Glomerular visceral epithelial cell (primary cell): Measurements from ENCODE around the gene CREB3L1.

ENCODE experiments used
- DNase-seq: peaks from one replicate; pipeline ENCODE4 v3.0.0-alpha.2; 2016; ENCODE audit errors: extremely low spot score

Gene CREB3L1

DNA sequence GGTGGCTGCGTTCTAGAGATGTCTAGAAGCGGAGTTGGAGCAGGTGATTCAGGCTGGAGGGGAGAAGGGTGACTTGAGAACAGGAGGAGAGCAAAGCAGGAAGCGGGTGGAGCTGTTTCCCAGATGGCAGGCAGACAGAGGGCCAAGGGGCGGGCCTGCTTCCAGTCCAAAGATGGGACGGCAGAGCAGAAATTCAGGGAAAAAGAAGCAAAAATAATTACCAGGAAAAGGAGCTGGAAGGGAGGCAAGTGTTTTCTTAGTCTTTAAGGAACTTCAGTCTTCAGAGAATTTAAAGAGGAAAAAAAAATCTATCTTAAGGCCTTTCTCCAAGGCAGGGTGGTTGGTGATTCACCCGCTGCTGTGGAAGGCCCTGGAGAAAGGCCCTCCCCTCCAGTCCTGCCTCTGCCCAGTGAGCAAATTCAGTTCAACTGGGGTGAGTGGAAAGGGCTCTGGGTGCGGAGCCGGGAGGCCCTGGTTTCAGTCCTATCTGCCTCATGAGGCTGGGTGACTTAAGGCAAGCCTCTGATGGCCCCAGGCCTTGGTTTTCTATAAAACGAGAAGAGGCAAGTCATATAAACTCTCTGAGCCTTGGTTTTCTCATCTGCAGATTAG, 4.5 kb upstream of the CREB3L1 start:
- peak; percentile 43 for DNase-seq

DNA sequence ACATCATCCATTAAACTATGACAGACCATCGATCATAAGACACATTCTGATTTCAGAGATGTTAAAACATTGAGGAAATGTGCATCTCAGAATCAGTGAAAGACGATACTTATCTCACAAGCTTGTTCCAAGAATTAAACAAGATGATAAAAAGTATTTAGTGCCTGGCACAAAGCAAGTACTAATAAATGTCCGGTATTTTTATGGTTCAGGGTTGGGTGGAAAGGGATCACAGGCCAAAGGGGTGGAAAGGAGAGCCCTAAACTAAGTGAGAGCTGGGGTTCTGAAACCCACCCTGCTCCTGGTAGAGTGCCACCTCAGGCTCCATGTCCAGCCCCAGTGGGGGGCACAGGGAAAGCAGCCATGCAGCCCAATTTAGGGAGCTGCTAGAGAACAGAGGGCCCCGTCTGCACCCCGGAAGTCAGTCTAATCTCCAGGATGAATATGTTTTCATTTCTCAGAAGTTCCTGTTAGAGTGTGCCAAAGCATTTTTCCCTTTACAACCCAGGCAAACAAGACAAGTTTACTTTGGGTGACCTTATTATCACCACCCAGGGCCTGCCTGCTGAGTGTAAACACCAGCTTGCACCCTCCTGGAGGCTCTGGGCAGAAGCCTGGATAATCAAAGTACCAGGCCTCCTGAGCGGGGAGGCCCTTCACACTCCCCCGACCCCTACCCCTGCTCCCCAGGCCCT, 3.8 kb upstream of the CREB3L1 start:
- DNase-seq, result no peak

DNA sequence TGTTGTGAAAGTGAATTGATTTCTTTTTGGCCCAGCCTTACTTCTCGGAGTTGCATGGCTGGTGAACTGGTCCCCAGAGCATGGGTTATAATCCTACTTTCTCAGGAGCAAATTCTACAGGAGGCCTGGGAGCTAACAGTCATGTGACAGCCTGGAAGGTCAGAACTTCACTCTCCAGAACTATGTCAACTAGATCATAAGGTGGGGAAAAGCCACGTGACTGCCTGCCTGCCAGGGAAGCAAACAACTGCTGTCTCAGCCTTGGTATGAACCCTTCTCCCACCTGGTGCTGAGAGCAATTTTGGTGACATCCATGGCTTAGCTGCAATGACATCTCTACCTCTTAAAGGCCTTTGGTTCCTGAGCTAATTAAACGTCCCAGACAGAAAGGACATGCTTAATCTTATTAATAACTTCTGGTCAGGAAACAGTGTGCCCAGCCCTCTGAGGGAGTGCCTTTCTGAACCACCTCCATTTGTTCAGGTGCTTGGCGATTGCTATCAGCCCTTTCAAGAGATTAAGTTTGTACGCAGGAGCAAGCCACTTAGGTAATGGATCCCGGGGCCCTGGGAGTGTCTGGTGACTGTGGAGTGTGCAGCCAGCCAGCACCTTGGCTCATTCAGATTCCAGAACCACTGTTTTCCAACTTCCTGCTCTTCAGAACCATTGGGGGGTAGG, 1.4 kb upstream of the CREB3L1 start:
- DNase-seq, result no peak

DNA sequence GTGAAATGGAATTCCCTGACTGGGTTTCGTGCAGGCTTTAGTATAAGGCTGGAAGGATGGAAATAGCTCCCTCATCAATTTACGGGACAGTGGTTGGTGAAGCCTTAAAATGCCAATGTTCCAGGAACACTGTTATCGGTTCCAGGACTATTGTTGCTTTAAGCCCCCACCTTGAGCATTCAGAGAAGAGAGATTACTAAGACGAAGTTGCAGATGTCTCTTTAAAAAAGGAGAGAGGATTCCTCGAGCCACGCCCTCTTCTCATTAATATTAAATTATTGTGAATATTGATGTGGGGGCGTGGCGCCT, 195 bp upstream of the CREB3L1 start:
- DNase-seq, result peak; percentile 55

DNA sequence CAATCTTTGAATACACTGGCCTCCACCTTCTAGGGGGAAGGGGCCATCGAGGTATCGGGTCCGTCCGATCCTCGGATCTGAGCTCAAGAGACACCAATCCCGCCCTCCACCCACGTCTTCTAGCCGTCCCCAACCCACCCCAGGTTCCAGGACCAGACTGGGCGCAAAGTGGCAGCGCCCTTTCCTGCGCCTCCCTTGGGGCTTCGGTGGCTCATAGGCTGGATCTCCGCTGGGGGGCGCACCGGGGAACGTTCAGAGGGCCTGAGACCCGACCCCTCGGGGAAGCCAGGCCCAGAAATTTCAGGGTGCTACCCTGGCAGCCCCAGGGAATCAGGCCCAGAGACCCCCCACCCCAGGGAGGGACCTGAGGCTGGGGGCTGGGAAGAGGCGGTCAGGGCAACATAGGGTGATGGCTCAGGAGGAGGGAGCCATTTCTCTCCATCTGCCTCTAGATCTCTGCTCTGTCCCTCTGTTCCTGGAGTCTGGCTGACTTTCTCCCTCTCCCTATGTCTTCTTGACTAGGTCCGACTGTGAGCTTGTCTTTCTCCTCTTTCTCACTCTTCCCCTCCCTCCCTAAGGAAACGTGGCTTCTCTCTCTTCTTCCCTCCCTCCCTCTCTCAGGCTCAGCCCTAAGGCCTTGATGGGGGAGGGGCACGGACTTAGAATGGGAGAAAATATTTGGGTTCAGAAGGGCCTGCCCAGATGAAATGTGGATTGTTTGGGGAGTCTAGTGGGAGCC, 1.1 kb downstream of the CREB3L1 start:
- no peak for DNase-seq

GRCh38 chr11:46279126-46280099, 2.0 kb downstream of the CREB3L1 start:
- peak; percentile 40 for DNase-seq

- no peak for DNase-seq
Measured at GRCh38 chr11:46280706-46281105, 3.2 kb downstream of the CREB3L1 start.

- no peak for DNase-seq
Measured at GRCh38 chr11:46281371-46281831, 3.9 kb downstream of the CREB3L1 start.

- DNase-seq, result no peak
Measured at GRCh38 chr11:46285173-46285572, 7.7 kb downstream of the CREB3L1 start.

DNA sequence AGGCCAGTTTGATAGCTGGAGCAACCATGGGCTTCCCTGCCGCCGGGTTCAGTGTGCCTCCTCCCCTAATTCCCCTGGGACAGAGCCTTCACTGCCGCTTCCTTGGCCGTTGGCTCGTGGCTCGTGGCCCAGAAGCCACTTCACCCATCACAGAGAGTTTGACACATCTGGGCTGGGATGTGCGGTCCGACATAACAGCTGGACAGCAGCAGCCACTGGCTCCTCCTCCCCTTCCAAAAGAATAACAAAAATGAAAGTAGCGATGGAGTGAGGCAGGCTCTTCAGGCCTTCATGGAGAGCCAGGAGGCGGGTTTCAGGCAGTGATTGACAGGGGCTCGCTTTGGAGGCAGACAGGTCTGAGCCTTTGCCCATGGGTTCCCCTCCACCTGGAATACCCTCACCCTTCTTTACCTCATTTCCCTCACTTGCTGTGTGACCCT, 8.2 kb downstream of the CREB3L1 start:
- DNase-seq, result no peak

GRCh38 chr11:46286789-46287188, 9.3 kb downstream of the CREB3L1 start:
- no peak for DNase-seq

- DNase-seq, result no peak
Measured at GRCh38 chr11:46288451-46288850, 11.0 kb downstream of the CREB3L1 start.

DNA sequence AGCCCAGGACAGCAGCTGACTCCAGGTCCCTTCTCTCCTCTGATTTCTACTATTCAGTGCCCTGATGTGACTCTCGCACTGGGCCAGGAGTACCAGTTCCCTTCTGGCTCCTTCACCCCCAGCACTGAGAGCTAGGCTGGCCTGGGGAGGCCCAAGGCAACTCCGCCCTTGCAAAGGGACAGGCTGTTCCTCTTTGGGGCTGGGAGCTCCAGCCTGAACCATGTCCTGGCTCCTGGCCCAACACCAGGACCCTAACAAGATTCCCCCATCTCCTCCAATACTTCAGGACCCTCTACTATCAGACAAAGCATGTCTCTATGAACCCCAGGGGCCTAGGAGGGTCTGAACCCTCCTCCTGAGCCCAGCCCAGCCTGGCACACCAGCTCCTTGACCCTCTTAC, 12.5 kb downstream of the CREB3L1 start:
- DNase-seq, result no peak

DNA sequence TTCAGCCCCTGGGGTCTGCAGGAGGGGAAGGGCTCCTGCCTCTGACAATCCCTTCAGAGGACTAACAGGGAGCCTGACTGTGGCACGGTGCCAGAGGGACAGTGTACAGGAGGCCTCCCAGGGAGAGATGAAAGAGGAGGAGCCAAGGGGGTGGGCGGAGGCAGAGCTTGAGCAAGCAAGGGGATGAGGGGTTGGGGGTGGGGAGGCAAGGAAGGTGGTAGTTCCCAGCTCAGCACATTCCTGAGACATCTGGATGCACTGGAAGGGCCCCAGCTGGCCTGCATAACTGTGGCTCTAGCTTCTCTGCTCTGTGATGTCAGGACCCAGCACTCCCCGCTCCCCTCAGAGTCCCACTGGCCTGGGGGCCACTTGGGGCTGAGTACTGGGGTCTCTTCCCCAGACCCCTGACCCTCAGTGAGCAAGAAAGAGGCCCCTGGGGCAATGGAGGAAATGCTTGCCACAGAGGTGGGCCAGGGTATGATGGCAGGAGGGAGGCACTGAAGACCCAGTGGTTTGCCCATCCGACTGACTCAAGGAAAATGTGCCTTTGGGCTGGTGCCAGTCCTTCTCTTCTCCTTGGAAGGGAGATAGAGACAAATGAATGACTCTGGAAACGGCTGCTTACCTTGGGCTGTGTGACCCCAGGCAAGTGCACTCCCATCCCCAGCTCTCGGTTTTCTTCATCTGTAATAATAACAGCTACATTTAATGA, 13.3 kb downstream of the CREB3L1 start:
- peak; percentile 97 for DNase-seq

DNA sequence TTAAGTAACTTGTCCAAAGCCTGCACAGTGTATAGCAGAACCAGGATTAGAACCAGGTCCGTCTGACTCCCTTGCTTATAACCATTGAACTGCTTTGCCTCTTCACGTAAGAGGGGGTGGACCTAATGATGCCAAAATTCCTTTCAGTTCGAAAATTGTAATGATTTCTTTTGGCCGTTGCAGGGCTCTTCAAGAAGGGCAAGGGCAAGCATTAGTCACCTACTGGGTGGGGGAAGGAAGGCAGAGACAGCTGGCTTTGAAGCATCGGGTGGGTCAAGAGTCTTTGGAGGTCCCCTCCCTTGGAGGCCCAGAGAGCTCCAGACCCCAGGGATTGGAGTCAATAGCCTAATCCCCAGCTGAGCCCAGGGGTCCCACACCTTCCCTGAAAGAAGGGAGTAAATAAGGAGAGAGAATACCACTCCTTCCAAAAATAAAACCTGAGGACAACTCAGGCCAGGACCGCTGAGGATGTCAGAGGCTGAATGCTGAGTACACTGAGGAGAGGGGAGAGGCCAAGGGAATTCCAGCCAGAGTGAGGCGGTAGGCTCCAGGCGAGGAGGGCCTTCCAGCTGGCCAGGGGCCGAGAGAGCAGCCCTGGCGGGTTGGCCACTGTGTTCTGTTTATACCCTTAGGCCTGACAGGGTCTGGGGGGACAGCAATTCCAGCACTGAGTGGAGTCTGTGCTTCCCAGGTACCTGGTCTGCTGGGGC, 14.1 kb downstream of the CREB3L1 start:
- peak; percentile 62 for DNase-seq

- DNase-seq, result no peak
Measured at GRCh38 chr11:46293066-46293465, 15.6 kb downstream of the CREB3L1 start.

DNA sequence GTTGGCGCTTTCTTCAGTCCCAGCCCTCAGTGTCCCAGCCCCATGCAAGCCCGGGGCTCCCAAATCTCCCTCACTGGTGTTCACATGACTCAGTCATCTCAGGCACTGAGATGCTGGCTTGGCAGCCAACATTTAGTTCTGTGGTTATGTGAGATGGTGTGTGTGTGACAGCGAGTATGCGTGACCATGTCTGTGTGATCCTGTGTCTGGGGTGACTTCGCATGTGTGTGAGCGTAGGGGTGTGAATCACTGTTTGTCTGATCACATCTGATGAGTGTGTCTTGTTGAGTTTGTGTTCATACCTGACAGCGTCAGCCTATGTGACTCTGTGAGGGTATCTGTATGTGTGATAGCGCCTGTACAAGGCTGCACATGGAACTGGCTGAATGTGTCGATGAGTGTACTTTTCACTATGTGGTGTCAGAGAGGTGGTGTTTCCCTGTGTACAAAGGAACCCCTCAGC, 16.2 kb downstream of the CREB3L1 start:
- peak; percentile 84 for DNase-seq

- peak; percentile 89 for DNase-seq
Measured at GRCh38 chr11:46294365-46295309, 17.2 kb downstream of the CREB3L1 start.
